Skeletal muscle tissue (tissue), 4 donors: Measurements from ENCODE around the gene PRDM16. TPM values are rescaled to one million over a fixed set of nuclear protein-coding genes. Genes with fewer than 3 reads are reported as not detected.

Experiments
- H3K27ac ChIP-seq: one replicate; pipeline ENCODE4 v1.7.0; 2013; ENCODE audit warnings: mild to moderate bottlenecking, low read depth, low read length, inconsistent platforms
- H3K27me3 ChIP-seq, 3 donors: one replicate each; pipeline ENCODE4 v1.7.0; 2013; ENCODE audit warnings: low read length in 3 of 3; ENCODE audit not compliant: control insufficient read depth in 3 of 3, insufficient read depth in 3 of 3
- H3K36me3 ChIP-seq, 3 donors: one replicate each; pipeline ENCODE4 v1.7.0; 2013; ENCODE audit warnings: low read length in 3 of 3; ENCODE audit not compliant: control insufficient read depth in 3 of 3, insufficient read depth in 3 of 3
- H3K4me1 ChIP-seq, 3 donors: one replicate each; pipeline ENCODE4 v1.7.0; 2013; ENCODE audit warnings: low read length in 3 of 3, mild to moderate bottlenecking in 3 of 3; ENCODE audit not compliant: control insufficient read depth in 3 of 3, insufficient read depth in 3 of 3
- H3K4me3 ChIP-seq, 3 donors: one replicate each; pipeline ENCODE4 v1.7.0; 2013; ENCODE audit warnings: low read length in 3 of 3
- H3K9ac ChIP-seq, 3 donors: one replicate each; pipeline ENCODE4 v1.7.0; 2013; ENCODE audit warnings: low read length in 3 of 3, mild to moderate bottlenecking in 3 of 3, moderate library complexity in 2 of 3, low read depth in 1 of 3
- H3K9me3 ChIP-seq, 3 donors: one replicate each; pipeline ENCODE4 v1.7.0; 2013; ENCODE audit warnings: low read length in 3 of 3; ENCODE audit not compliant: control insufficient read depth in 3 of 3
- total RNA-seq: library from RNA; depleted of rRNA; stranded (reverse); fragments of >200 nt; gene quantifications from one replicate; pipeline ENCODE4 v1.2.3, GENCODE V29; 2014
- donor health status: Osteomylitis.

The PRDM16 gene
- total RNA-seq, 1 donor from 2014 or later: 4.7 TPM

- no peak overlapping the region for H3K4me3 ChIP-seq
- no peak overlapping the region for H3K27ac ChIP-seq
- H3K27me3 ChIP-seq: peaks cover 0 to 34% (median 12%) of the 10 kb centered on the region in 3 donors
- H3K9ac ChIP-seq: no peak overlapping the region
- H3K9me3 ChIP-seq: no peaks in the 10 kb centered on the region
- no peaks in the 10 kb centered on the region for H3K36me3 ChIP-seq
- H3K4me1 ChIP-seq: peaks cover 0 to 11% (median 4%) of the 10 kb centered on the region in 3 donors
These were observed 28.9 kb downstream of the PRDM16 start for GRCh38 chr1:3097861-3098260.

- Histone ChIP-seq H3K36me3 (no peaks in the 10 kb centered on the region), H3K4me1 (peaks cover 0 to under 1% (median 0%) of the 10 kb centered on the region in 3 donors), H3K9me3 (no peaks in the 10 kb centered on the region), H3K27me3 (peaks cover 0 to 28% (median 12%) of the 10 kb centered on the region in 3 donors), H3K9ac (no peak overlapping the region), H3K4me3 (no peak overlapping the region), H3K27ac (no peak overlapping the region)
These were observed 30.9 kb downstream of the PRDM16 start for GRCh38 chr1:3099861-3100260.

- no peaks in the 10 kb centered on the region for H3K9me3 ChIP-seq
- no peaks in the 10 kb centered on the region for H3K4me1 ChIP-seq
- no peak overlapping the region for H3K27ac ChIP-seq
- peaks cover 0 to 29% (median 12%) of the 10 kb centered on the region in 3 donors for H3K27me3 ChIP-seq
- no peaks in the 10 kb centered on the region for H3K36me3 ChIP-seq
- H3K9ac ChIP-seq: no peak overlapping the region
- H3K4me3 ChIP-seq: no peak overlapping the region
These were observed 32.3 kb downstream of the PRDM16 start for GRCh38 chr1:3101124-3101939.

- H3K4me3 ChIP-seq: no peak overlapping the region
- H3K4me1 ChIP-seq: no peaks in the 10 kb centered on the region
- no peaks in the 10 kb centered on the region for H3K9me3 ChIP-seq
- H3K36me3 ChIP-seq: no peaks in the 10 kb centered on the region
- H3K9ac ChIP-seq: no peak overlapping the region
- no peak overlapping the region for H3K27ac ChIP-seq
- peaks cover 0 to 23% (median 15%) of the 10 kb centered on the region in 3 donors for H3K27me3 ChIP-seq
These were observed 33.6 kb downstream of the PRDM16 start for GRCh38 chr1:3102641-3103040.

- H3K27me3 ChIP-seq: peaks cover 0 to 17% (median 11%) of the 10 kb centered on the region in 3 donors
- H3K9me3 ChIP-seq: no peaks in the 10 kb centered on the region
- no peaks in the 10 kb centered on the region for H3K36me3 ChIP-seq
- no peak overlapping the region for H3K4me3 ChIP-seq
- no peak overlapping the region for H3K9ac ChIP-seq
- no peak overlapping the region for H3K27ac ChIP-seq
- no peaks in the 10 kb centered on the region for H3K4me1 ChIP-seq
These were observed 35.1 kb downstream of the PRDM16 start for GRCh38 chr1:3103967-3104677.

- Histone ChIP-seq H3K4me3 (no peak overlapping the region), H3K9me3 (no peaks in the 10 kb centered on the region), H3K27ac (no peak overlapping the region), H3K27me3 (peaks cover 0 to 12% (median 11%) of the 10 kb centered on the region in 3 donors), H3K4me1 (no peaks in the 10 kb centered on the region), H3K9ac (no peak overlapping the region), H3K36me3 (no peaks in the 10 kb centered on the region)
These were observed 36.3 kb downstream of the PRDM16 start for GRCh38 chr1:3105167-3105863.

- H3K9ac ChIP-seq: no peak overlapping the region
- no peaks in the 10 kb centered on the region for H3K4me1 ChIP-seq
- H3K4me3 ChIP-seq: no peak overlapping the region
- H3K27ac ChIP-seq: no peak overlapping the region
- no peaks in the 10 kb centered on the region for H3K36me3 ChIP-seq
- H3K27me3 ChIP-seq: peaks cover 0 to 17% (median 14%) of the 10 kb centered on the region in 3 donors
- H3K9me3 ChIP-seq: no peaks in the 10 kb centered on the region
These were observed 37.2 kb downstream of the PRDM16 start for GRCh38 chr1:3106216-3106615.

- Histone ChIP-seq H3K36me3 (no peaks in the 10 kb centered on the region), H3K27me3 (peaks cover 0 to 17% (median 14%) of the 10 kb centered on the region in 3 donors), H3K9me3 (no peaks in the 10 kb centered on the region), H3K4me1 (no peaks in the 10 kb centered on the region), H3K4me3 (no peak overlapping the region), H3K27ac (no peak overlapping the region), H3K9ac (no peak overlapping the region)
These were observed 38.2 kb downstream of the PRDM16 start for GRCh38 chr1:3107201-3107600.

GRCh38 chr1:3109355-3109754 is 40.4 kb downstream of the PRDM16 start:
- H3K27ac ChIP-seq: no peak overlapping the region

More at GRCh38 chr1:3109355-3109754, 40.4 kb downstream of the PRDM16 start:
- no peaks in the 10 kb centered on the region for H3K4me1 ChIP-seq
- H3K9ac ChIP-seq: no peak overlapping the region
- H3K9me3 ChIP-seq: no peaks in the 10 kb centered on the region
- H3K4me3 ChIP-seq: no peak overlapping the region
- H3K36me3 ChIP-seq: no peaks in the 10 kb centered on the region
- peaks cover 0 to 22% (median 14%) of the 10 kb centered on the region in 3 donors for H3K27me3 ChIP-seq
